ENCODE measurements around the gene AGT. TPM values are rescaled to one million over a fixed set of nuclear protein-coding genes. Genes with fewer than 3 reads are reported as not detected.

The AGT gene
- total and polyA plus RNA-seq, 2 donors from 2014 or later, result 30.1 to 65.1 TPM

- Histone ChIP-seq H3K4me3 (ENCODE audit: low read length in 3 of 3) (no peak overlapping the region), H3K9me3 (ENCODE audit: control insufficient read depth in 2 of 3, insufficient read depth in 1 of 3, low read length in 3 of 3) (no peaks in the 10 kb centered on the region), H3K9ac (ENCODE audit: low read length in 3 of 3) (no peak overlapping the region), H3K27me3 (ENCODE audit: control insufficient read depth, insufficient read depth, low read length) (no peaks in the 10 kb centered on the region), H3K36me3 (ENCODE audit: control insufficient read depth in 2 of 3, insufficient read depth in 3 of 3, low read length in 3 of 3) (no peaks in the 10 kb centered on the region), H3K27ac (ENCODE audit: low read depth in 2 of 2, low read length in 2 of 2) (no peak overlapping the region), H3K4me1 (ENCODE audit: control insufficient read depth in 2 of 3, insufficient read depth in 2 of 3, low read depth in 1 of 3, low read length in 3 of 3) (peaks cover 0 to 3% (median 2%) of the 10 kb centered on the region in 3 donors)
- intact Hi-C loops (cut with DNase I), result no loop called here
- DNase-seq (no peak), FAIRE-seq (no peak)
- TF ChIP-seq CTCF (IDR thresholded peaks at IDR 0.05; ENCODE audit: borderline replicate concordance, extremely low read depth, insufficient read depth), result no peak
Measured at GRCh38 chr1:230753191-230753585, 39.3 kb upstream of the AGT start.

GRCh38 chr1:230752407-230752806 is 38.5 kb upstream of the AGT start:
- Histone ChIP-seq H3K27ac (ENCODE audit: low read depth in 2 of 2, low read length in 2 of 2) (no peak overlapping the region), H3K4me1 (ENCODE audit: control insufficient read depth in 2 of 3, insufficient read depth in 2 of 3, low read depth in 1 of 3, low read length in 3 of 3) (peaks cover 0 to 3% (median 2%) of the 10 kb centered on the region in 3 donors), H3K9ac (ENCODE audit: low read length in 3 of 3) (no peak overlapping the region), H3K36me3 (ENCODE audit: control insufficient read depth in 2 of 3, insufficient read depth in 3 of 3, low read length in 3 of 3) (no peaks in the 10 kb centered on the region), H3K9me3 (ENCODE audit: control insufficient read depth in 2 of 3, insufficient read depth in 1 of 3, low read length in 3 of 3) (no peaks in the 10 kb centered on the region), H3K27me3 (ENCODE audit: control insufficient read depth, insufficient read depth, low read length) (no peaks in the 10 kb centered on the region), H3K4me3 (ENCODE audit: low read length in 3 of 3) (no peak overlapping the region)
- FAIRE-seq (no peak), DNase-seq (peak; percentile 80 to 90 (median 85))
- no peak for TF ChIP-seq CTCF (IDR thresholded peaks at IDR 0.05; ENCODE audit: borderline replicate concordance, extremely low read depth, insufficient read depth)
- intact Hi-C loops (cut with DNase I), result no loop called here

GRCh38 chr1:230750986-230751625 is 37.2 kb upstream of the AGT start:
- DNase-seq, result no peak
- H3K27me3 ChIP-seq (ENCODE audit: control insufficient read depth, insufficient read depth, low read length), result no peaks in the 10 kb centered on the region
- no peak overlapping the region for H3K27ac ChIP-seq (ENCODE audit: low read depth in 2 of 2, low read length in 2 of 2)
- no peak overlapping the region for H3K4me3 ChIP-seq (ENCODE audit: low read length in 3 of 3)
- no peak overlapping the region for H3K9ac ChIP-seq (ENCODE audit: low read length in 3 of 3)
- H3K9me3 ChIP-seq (ENCODE audit: control insufficient read depth in 2 of 3, insufficient read depth in 1 of 3, low read length in 3 of 3), result no peaks in the 10 kb centered on the region
- intact Hi-C loops (cut with DNase I), result no loop called here
- peaks cover 0 to 3% (median 2%) of the 10 kb centered on the region in 3 donors for H3K4me1 ChIP-seq (ENCODE audit: control insufficient read depth in 2 of 3, insufficient read depth in 2 of 3, low read depth in 1 of 3, low read length in 3 of 3)
- no peak for TF ChIP-seq CTCF (IDR thresholded peaks at IDR 0.05; ENCODE audit: borderline replicate concordance, extremely low read depth, insufficient read depth)
- no peak for FAIRE-seq
- no peaks in the 10 kb centered on the region for H3K36me3 ChIP-seq (ENCODE audit: control insufficient read depth in 2 of 3, insufficient read depth in 3 of 3, low read length in 3 of 3)

- Histone ChIP-seq H3K27ac (ENCODE audit: low read depth in 2 of 2, low read length in 2 of 2) (no peak overlapping the region), H3K27me3 (ENCODE audit: control insufficient read depth, insufficient read depth, low read length) (no peaks in the 10 kb centered on the region), H3K4me1 (ENCODE audit: control insufficient read depth in 2 of 3, insufficient read depth in 2 of 3, low read depth in 1 of 3, low read length in 3 of 3) (peaks cover 0 to 3% (median 2%) of the 10 kb centered on the region in 3 donors), H3K4me3 (ENCODE audit: low read length in 3 of 3) (no peak overlapping the region), H3K9ac (ENCODE audit: low read length in 3 of 3) (no peak overlapping the region), H3K9me3 (ENCODE audit: control insufficient read depth in 2 of 3, insufficient read depth in 1 of 3, low read length in 3 of 3) (no peaks in the 10 kb centered on the region), H3K36me3 (ENCODE audit: control insufficient read depth in 2 of 3, insufficient read depth in 3 of 3, low read length in 3 of 3) (no peaks in the 10 kb centered on the region)
- DNase-seq (no peak), FAIRE-seq (no peak)
- TF ChIP-seq CTCF (IDR thresholded peaks at IDR 0.05; ENCODE audit: borderline replicate concordance, extremely low read depth, insufficient read depth), result no peak
- intact Hi-C loops (cut with DNase I), result no loop called here
Measured at GRCh38 chr1:230750576-230750975, 36.7 kb upstream of the AGT start.
